Lung (tissue), 12 donors: Measurements from ENCODE around the gene TSPAN14. TPM values are rescaled to one million over a fixed set of nuclear protein-coding genes. Genes with fewer than 3 reads are reported as not detected.
A peak's percentile ranks its signal among the peaks of the same experiment; 100 is the strongest.
"Not testable (repeated sequence)": the region's sequence is repeated elsewhere in the genome, so short reads cannot be mapped to it uniquely, and the experiment has no call there.

Experiments
- ATAC-seq: fragments of 200-7000 bp; cut with Tn5 transposase; one replicate; pipeline ENCODE4 v1.9.1; 2020; ENCODE audit warnings: moderate number of reproducible peaks; ENCODE audit not compliant: insufficient read depth, low FRiP score
- DNase-seq, 3 donors: peaks; one replicate each; pipeline ENCODE4 v3.0.0-alpha.2; 2013 to 2017
- H3K27ac ChIP-seq, 2 donors: one replicate each; pipeline ENCODE4 v1.5.1; 2013; ENCODE audit warnings: mild to moderate bottlenecking in 2 of 2, moderate library complexity in 2 of 2, control low read depth in 1 of 2, inconsistent platforms in 1 of 2, low read depth in 1 of 2, low read length in 1 of 2
- H3K27me3 ChIP-seq, 3 donors: one replicate each; pipeline ENCODE4 v1.5.1; 2013; ENCODE audit warnings: low read length in 2 of 3; ENCODE audit not compliant: control insufficient read depth in 3 of 3, insufficient read depth in 3 of 3
- H3K36me3 ChIP-seq, 4 donors: one replicate each; pipeline ENCODE4 v1.5.1; 2013; ENCODE audit warnings: low read length in 4 of 4, mild to moderate bottlenecking in 1 of 4, moderate library complexity in 1 of 4; ENCODE audit not compliant: control insufficient read depth in 4 of 4, insufficient read depth in 4 of 4
- H3K4me1 ChIP-seq, 5 donors: one replicate each; pipeline ENCODE4 v1.5.1; 2013; ENCODE audit warnings: low read length in 5 of 5, mild to moderate bottlenecking in 2 of 5, moderate library complexity in 1 of 5; ENCODE audit not compliant: control insufficient read depth in 5 of 5, insufficient read depth in 5 of 5
- H3K4me3 ChIP-seq: one replicate; pipeline ENCODE4 v1.5.1; 2013; ENCODE audit warnings: mild to moderate bottlenecking, control low read depth, moderate library complexity
- H3K9ac ChIP-seq, 2 donors: one replicate each; pipeline ENCODE4 v1.5.1; 2013; ENCODE audit warnings: low read length in 2 of 2, control low read depth in 1 of 2; ENCODE audit not compliant: insufficient read depth in 1 of 2
- H3K9me3 ChIP-seq, 4 donors: one replicate each; pipeline ENCODE4 v1.5.1; 2013; ENCODE audit warnings: low read length in 3 of 4, mild to moderate bottlenecking in 1 of 4, moderate library complexity in 1 of 4; ENCODE audit not compliant: control insufficient read depth in 4 of 4, insufficient read depth in 3 of 4
- WGBS, 2 donors: extraction: QIAGEN DNeasy Blood & Tissue Kit; methylation state at CpG; one replicate each; pipeline ENCODE4 v1.1.7; 2013; 5-methylcytosine and 5-hydroxymethylcytosine counted together
- polyA plus RNA-seq, 2 donors: library from polyadenylated mRNA; stranded (reverse); fragments of 200-250 nt; gene quantifications; one replicate each; pipeline ENCODE4 v1.2.1, GENCODE V29; 2013
- total RNA-seq, 2 donors: library from RNA; depleted of rRNA in 1 of 2; stranded (reverse); fragments of >200 nt in 1 of 2; gene quantifications; one replicate each; pipeline ENCODE4 v1.2.1, GENCODE V29; 2014 to 2021
- TF ChIP-seq, protein P1 (sequence below): IDR thresholded peaks from 2 replicates; pipeline ENCODE4 v1.5.1; 2012; ENCODE audit warnings: mild to moderate bottlenecking; ENCODE audit errors: control extremely low read depth, extremely low read depth
- donor health status: control.
- donor health status: control.
- donor health status: Bipolar disorder and iron deficiency.
- donor health status: healthy.
- donor health status: DM: yes; HTN: yes; CAD: no.

Gene TSPAN14
- total and polyA plus RNA-seq, 4 donors, result 40.9 to 187 (median 116) TPM

GRCh38 chr10:80534646-80535045 is 80.5 kb downstream of the TSPAN14 start:
- not testable (repeated sequence) for H3K36me3 ChIP-seq, ATAC-seq, H3K9me3 ChIP-seq, H3K4me1 ChIP-seq, H3K9ac ChIP-seq, H3K27me3 ChIP-seq, DNase-seq, H3K27ac ChIP-seq, H3K4me3 ChIP-seq
- WGBS, 2 donors, result 78 to 93% methylated on average over 4 to 23 of the region's 30 CpGs

DNA sequence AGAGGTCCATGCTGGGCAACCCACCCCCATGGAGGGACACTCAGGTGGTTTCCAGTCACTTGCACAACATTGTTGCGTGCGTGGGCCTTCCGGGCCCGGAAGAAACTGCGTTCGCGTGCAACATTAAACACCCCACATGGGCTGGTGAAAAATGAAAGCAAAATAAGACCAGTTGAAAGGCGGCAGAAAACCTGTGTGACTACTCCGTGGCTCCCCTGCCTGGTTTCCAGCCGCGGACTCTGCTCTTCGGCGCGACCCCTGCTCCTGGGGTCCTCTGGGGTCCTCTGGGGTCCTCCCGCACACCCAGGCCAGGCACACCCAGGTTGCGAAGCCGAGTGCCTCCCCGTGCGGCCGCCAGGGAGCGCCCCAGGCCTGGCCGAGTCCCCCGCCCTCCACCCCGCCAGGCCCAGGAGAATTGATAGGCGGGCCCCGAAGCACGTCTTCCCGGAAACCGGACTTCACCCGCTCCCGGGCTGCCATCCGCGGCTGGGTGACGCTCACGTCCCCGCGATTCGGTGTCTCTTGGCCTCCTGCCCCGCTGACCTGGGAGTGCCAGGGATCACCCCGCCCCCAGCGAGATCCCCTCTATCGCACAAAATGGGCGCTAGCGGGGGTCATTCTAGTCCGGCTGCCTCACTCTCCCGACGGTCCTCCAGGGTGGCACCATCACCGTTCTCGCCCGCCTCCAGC is 81.7 kb downstream of the TSPAN14 start:
- WGBS, 2 donors, result 22 to 37% methylated on average over 50 of the region's 50 CpGs
- Histone ChIP-seq H3K9me3 (no peaks in the 10 kb centered on the region), H3K27ac (peak overlapping the region in 1 of 2 donors; percentile 70), H3K4me3 (no peak overlapping the region), H3K27me3 (no peaks in the 10 kb centered on the region), H3K4me1 (peaks cover 0 to 12% (median 0%) of the 10 kb centered on the region in 5 donors), H3K9ac (peak overlapping the region in 1 of 2 donors; percentile 16), H3K36me3 (no peaks in the 10 kb centered on the region)
- ATAC-seq (peak; percentile 90), DNase-seq (peak; percentile 41 to 78 (median 68))
- TF ChIP-seq, protein P1, sequence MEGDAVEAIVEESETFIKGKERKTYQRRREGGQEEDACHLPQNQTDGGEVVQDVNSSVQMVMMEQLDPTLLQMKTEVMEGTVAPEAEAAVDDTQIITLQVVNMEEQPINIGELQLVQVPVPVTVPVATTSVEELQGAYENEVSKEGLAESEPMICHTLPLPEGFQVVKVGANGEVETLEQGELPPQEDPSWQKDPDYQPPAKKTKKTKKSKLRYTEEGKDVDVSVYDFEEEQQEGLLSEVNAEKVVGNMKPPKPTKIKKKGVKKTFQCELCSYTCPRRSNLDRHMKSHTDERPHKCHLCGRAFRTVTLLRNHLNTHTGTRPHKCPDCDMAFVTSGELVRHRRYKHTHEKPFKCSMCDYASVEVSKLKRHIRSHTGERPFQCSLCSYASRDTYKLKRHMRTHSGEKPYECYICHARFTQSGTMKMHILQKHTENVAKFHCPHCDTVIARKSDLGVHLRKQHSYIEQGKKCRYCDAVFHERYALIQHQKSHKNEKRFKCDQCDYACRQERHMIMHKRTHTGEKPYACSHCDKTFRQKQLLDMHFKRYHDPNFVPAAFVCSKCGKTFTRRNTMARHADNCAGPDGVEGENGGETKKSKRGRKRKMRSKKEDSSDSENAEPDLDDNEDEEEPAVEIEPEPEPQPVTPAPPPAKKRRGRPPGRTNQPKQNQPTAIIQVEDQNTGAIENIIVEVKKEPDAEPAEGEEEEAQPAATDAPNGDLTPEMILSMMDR, result no peak

DNA sequence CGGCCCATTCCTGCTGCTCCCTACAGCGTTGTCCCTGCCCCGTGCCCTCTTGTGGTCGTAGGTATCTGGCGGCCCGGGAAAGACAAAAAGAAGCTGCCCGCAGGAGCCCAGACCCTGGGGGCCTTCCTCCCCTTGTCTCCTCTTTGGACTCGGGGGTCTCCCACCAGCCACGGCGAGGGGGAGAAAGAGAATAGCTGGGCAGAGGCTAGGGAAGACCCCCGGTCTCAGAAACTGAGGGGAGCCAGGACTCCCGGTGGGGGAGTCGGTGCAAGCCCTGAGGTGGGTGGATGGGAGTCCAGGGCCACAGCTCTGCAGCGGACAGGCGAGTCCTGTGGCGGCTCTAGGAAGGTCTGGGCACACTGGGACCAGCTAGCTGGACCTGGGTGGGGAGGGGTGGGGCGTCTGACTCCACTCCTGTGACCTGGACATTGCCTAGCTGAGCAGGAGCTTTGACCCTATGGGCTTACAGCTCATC is 82.3 kb downstream of the TSPAN14 start:
- ATAC-seq (no peak), DNase-seq (no peak)
- H3K9me3 ChIP-seq, result no peaks in the 10 kb centered on the region
- H3K4me1 ChIP-seq, result peaks cover 0 to 13% (median 0%) of the 10 kb centered on the region in 5 donors
- H3K36me3 ChIP-seq, result no peaks in the 10 kb centered on the region
- TF ChIP-seq, protein P1, result no peak
- 76 to 78% methylated on average over 17 of the region's 17 CpGs for WGBS, 2 donors
- H3K9ac ChIP-seq, result peak overlapping the region in 1 of 2 donors; percentile 16
- no peaks in the 10 kb centered on the region for H3K27me3 ChIP-seq
- H3K4me3 ChIP-seq, result no peak overlapping the region
- peak overlapping the region in 1 of 2 donors; percentile 65 for H3K27ac ChIP-seq

DNA sequence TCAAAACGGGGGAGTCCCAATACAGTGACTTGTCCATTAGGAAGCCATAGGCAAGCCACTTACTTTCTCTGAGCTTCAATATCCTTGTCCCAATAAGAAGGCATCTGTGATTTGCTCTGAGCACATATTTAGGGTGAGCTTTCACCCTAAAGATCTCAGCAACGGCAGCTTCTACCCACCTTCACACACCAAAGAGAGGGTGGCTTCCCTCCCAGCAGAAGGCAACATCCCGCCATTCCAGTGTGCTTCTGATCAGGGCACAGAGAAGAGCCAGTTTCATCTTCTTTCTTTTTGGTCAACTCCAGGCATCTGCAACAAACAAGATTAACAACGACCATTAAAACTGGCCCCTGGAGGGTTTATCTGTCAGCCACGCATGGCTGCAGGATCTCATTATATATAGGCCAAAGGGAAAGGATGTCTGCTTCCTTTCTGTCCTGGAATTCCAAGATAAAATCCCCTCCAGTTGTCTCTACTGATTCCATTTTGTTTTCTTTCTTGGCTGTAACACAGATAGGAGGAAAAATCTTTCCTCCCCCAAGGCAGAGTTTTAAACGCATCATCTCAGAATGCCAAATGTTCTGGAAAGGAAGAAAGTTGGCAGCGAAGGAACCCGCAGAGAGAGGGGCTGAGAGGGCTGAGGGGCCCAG is 83.1 kb downstream of the TSPAN14 start:
- ATAC-seq (no peak), DNase-seq (peak in 2 of 3 donors; percentile 53 to 61)
- WGBS, 2 donors, result 79 to 87% methylated on average over 8 of the region's 8 CpGs
- no peak overlapping the region for H3K9ac ChIP-seq
- H3K27ac ChIP-seq, result no peak overlapping the region
- H3K4me3 ChIP-seq, result no peak overlapping the region
- TF ChIP-seq, protein P1, result no peak
- H3K27me3 ChIP-seq, result no peaks in the 10 kb centered on the region
- H3K9me3 ChIP-seq, result no peaks in the 10 kb centered on the region
- no peaks in the 10 kb centered on the region for H3K36me3 ChIP-seq
- H3K4me1 ChIP-seq, result peaks cover 0 to 20% (median 0%) of the 10 kb centered on the region in 5 donors
